Adipose tissue (tissue), 3 donors: Measurements from ENCODE around the gene ME3. TPM values are rescaled to one million over a fixed set of nuclear protein-coding genes. Genes with fewer than 3 reads are reported as not detected.
A peak's percentile ranks its signal among the peaks of the same experiment; 100 is the strongest.

Experiments
- H3K27ac ChIP-seq: one replicate; pipeline ENCODE4 v1.5.1; 2013; ENCODE audit warnings: low read depth, low read length
- WGBS, 3 donors: extraction: QIAGEN DNeasy Blood & Tissue Kit; methylation state at CpG; one replicate each; pipeline ENCODE4 v1.1.7; 2013; 5-methylcytosine and 5-hydroxymethylcytosine counted together
- polyA plus RNA-seq, 3 donors: library from polyadenylated mRNA; stranded (reverse); fragments of 200-250 nt; gene quantifications; one replicate each; pipeline ENCODE4 v1.2.3, GENCODE V29; 2013
- donor health status: healthy with polysubstance abuse.
- donor health status: Bipolar disorder and iron deficiency.
- donor health status: healthy.

The ME3 gene
- 10 to 100 TPM in 2 of 3 donors, 1 to 10 TPM in 1; 7.6 to 29.4 (median 14.5) TPM for polyA plus RNA-seq

DNA sequence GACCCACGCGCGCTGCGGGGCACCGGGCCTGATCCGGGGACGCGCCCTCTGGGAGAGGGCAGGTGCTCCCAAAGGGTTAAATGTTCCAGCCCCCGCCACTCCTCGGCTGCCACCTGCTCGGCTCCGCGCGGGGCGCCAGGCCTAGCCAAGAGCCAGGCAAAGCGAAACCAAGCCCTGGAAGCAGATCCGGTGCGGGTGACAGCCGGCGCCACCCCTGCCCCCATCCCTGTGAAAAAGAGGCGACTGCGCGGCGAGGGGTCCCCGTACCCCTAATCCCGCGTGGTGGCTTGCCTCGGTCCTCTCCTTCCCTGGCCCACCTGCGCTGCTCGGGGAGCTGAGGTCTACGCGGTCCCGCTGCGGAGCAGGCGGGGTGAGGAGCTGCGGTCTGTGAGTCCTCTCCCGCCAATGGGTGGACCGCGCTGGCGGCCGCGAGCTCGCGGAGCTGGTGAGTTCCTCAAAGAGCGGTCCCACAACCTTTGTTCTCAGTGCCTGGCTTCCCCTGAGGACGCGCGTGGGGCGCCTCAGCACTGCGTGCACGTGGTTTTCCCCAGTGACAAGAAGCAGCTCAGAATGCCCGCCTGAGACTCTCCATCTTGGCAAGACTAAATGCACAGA lies at the start of gene ME3:
Gene ME3, minus strand, starts transcription at position 610 of the 615 bp plus-strand sequence.
- H3K27ac ChIP-seq: peak within 1 kb of the TSS; percentile 56
- WGBS, 3 donors: 0 to 1% (median 1%) methylated on average over 40 to 52 of the region's 52 CpGs

DNA sequence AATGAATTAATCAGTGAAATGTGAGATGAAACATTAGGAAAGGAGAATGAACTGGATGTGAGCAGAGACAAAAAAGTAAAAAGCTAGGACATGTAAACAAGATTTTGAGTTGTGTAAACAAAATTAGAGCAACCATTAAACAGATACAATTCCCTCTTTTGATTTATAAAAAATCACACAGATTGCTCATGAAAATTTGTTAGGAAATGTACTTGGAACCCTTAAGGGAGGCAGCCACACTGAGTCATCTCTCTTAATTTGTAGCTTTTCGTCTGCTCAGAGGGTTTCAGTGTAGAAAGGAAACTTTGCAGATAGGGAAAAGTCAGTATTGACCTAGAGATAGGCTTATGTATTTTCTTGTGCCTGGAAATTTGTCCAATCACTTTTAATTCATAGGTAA lies 49.6 kb upstream of the ME3 start:
- WGBS, 3 donors: 44 to 60% (median 49%) methylated on average over 1 of the region's 1 CpG
- H3K27ac ChIP-seq: no peak overlapping the region

DNA sequence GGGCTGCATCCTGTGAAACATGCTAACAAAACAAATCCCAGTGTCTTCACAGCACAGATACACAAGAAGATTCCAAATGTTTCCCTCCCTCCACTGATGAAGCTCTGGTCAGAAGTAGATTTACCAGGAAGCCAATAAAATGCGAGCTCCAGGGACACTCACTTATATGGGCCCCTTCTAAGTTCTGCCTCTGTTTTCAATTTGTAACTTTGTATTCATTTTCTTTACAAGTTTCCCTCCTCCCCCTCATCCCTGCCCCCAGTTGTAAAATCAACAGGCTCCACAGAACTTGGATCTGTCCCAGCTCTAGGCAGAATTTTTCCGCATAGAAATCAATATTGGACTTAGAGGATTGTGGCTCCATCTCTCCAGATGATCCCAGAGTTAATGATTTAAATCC lies 48.1 kb upstream of the ME3 start:
- WGBS, 3 donors: 60 to 88% (median 83%) methylated on average over 2 of the region's 2 CpGs
- no peak overlapping the region for H3K27ac ChIP-seq

DNA sequence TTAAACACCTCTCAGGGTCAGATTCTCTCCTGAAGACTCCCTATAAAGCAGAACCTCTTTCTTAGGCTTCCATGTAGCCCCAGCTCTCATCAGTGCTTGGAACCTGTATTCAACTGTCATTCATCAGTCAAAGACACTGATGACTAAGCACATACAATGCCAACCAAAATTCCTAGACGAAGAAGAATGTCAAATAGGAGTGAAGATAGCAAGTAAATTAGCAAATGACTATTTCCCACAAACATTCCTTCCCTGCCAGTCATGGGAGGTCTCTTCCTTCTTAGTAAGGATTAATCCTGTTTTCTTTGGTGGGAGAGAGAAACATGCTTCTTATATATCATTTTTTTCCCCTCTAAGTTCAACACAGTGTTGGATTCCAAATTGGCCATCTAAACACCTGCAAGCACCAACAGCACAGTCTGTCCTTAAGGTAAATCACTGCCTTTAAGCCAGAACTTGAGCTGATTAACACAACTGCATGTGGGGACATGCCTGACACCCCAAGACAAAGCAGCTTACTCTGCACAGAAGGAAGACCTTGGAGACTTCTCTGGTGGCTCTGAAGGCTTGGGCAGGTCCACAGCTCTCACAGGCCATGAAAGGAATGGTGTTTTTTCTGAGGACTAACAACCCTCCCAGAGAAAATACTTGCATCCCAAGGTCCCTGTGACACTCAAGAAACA lies 47.5 kb upstream of the ME3 start:
- WGBS, 3 donors: 37 to 81% (median 58%) methylated on average over 1 of the region's 1 CpG
- no peak overlapping the region for H3K27ac ChIP-seq

DNA sequence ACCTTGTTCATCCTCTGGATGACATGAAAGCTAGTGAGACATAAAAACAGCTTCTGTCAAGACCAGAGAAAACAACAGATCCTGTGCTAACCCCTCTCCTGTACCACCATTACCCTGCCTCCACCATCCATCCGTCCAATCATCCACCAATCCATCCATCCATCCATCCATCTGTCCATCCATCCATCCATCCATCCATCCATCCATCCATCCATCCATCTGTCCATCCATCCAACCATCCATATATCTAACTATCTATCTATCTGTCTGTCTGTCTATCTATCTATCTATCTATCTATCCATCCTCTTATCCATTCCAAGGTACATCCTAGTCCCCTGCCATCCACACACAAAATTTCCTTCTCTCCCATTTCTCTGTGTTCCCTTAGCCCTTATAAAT lies 46.6 kb upstream of the ME3 start:
- peak overlapping the region; percentile 6 for H3K27ac ChIP-seq
- 88 to 92% (median 91%) methylated on average over 1 of the region's 1 CpG for WGBS, 3 donors

DNA sequence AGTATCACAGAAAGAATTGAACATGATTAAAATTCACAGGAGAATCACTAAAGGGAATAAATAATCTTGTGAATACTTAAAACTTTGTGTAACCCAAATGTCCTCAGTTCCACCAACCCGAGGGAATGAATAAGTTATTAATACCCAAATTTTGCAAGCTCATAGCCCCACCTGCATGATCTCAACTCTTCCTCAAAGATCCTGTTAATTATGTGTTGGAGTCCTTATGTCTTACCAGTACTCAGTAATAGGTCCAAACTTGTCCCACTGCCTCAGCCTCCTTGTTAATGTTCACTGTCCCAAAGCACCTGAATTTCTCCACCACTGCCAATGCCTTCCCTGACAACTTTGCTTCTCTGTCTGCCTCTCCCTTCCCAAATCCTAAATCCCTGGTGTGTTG lies 46.1 kb upstream of the ME3 start:
- peak overlapping the region; percentile 6 for H3K27ac ChIP-seq
- WGBS, 3 donors: 70 to 76% (median 75%) methylated on average over 1 of the region's 1 CpG

DNA sequence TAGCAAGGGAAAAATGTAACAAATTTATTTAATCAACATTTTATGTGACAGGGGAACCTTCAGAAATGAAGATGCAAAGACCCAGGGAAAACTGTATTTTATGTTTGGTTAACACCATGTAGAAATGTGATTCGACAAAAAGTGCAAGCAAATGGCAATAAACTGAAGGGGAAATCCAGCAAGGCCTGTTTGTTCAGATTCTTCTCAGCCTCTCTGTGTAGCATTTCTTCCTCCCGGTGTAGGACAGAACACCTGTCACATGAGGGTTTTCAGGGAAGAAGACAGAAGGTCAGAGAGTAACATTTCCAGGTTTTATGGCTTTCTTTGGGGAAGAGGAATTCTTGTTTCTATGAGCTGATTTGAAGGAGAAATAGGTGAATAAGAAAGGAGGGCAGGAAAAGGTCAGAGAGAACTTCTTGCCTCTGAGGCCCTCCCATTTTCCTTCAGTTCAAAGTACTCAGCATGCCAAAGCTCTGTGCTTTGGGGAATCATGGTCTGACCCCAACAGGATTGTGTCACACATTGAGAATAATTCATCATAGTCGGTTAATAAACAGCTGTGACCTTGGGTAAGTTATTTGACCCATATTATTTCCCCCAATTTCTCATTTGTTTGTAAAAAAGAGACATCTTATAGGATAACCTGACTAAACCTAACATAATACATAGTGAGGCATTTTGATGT lies 45.5 kb upstream of the ME3 start:
- 43 to 79% (median 59%) methylated on average over 3 of the region's 3 CpGs for WGBS, 3 donors
- no peak overlapping the region for H3K27ac ChIP-seq

DNA sequence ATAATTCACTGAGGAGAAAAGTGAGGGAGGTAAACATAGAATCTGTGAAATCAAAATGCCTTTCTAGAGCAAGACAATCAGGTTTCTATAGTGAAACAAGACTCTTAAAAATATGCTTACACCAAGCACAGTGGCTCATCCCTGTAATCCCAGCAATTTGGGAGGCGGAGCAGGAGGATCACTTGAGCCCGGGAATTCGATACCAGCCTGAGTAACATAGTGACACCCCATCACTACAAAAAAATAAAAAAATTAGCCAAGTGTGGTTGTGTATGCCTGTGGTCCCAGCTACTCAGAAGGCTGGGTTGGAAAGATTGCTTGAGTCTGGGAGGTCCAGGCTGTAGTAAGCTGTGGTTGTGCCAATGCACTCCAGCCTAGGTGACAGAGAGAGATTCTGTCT lies 43.2 kb upstream of the ME3 start:
- H3K27ac ChIP-seq: no peak overlapping the region
- WGBS, 3 donors: 91 to 98% (median 93%) methylated on average over 3 of the region's 3 CpGs

DNA sequence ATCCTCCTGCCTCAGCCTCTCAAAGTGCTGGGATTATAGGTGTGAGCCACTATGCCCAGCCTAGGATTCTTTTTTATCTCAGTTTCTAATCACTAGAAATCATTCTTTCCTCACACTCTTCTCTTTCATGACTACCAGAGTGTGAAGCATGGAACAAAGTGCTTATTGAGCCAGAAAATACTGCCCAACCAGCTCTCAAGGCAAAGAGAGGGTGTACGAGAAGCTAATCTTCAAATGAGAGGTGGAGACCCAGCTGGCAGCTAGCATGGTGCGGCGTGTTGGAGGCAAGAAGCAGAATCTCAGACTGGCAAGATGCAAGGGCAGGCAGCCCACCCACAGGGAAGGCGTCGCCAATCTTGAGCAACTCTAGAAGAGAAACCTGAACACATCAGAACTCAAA lies 41.1 kb upstream of the ME3 start:
- WGBS, 3 donors: 92 to 97% (median 93%) methylated on average over 5 of the region's 5 CpGs
- no peak overlapping the region for H3K27ac ChIP-seq

DNA sequence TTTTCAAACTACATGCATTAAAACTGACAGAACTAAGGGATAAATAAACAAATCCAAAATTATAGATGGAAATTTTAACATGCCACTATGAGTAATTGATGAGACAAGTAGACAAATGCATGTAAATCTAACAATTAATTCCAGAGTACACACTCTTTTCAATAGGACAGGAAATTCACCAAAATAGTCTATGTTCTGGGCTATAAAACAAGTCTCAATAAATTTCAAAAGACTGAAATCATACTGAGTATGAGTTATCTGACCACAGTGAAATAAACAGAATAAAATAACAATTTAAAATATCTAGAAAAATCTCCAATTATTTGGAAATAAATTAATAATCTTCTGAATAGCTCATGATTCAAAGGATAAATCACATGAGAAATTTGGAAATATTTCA lies 38.5 kb upstream of the ME3 start:
- H3K27ac ChIP-seq: no peak overlapping the region

DNA sequence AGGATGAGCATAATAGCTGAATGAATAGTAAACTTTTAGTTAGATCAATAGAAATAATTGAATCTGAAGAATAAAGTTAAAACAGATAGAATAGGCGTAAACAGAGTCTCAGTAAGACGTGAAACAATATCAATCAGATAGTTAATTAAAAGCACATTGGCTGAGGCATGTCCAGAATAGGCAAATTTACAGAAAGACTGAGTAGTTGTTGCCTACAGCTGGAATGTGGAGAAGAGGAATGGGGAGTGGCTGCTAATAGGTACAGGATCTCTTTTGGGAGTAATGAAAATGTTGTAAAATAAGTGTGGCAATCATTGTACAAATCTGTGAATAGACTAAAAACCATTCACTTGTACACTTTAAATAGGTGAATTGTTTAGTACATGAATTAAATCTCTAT lies 36.3 kb upstream of the ME3 start:
- 84 to 94% (median 89%) methylated on average over 2 of the region's 2 CpGs for WGBS, 3 donors
- H3K27ac ChIP-seq: no peak overlapping the region

DNA sequence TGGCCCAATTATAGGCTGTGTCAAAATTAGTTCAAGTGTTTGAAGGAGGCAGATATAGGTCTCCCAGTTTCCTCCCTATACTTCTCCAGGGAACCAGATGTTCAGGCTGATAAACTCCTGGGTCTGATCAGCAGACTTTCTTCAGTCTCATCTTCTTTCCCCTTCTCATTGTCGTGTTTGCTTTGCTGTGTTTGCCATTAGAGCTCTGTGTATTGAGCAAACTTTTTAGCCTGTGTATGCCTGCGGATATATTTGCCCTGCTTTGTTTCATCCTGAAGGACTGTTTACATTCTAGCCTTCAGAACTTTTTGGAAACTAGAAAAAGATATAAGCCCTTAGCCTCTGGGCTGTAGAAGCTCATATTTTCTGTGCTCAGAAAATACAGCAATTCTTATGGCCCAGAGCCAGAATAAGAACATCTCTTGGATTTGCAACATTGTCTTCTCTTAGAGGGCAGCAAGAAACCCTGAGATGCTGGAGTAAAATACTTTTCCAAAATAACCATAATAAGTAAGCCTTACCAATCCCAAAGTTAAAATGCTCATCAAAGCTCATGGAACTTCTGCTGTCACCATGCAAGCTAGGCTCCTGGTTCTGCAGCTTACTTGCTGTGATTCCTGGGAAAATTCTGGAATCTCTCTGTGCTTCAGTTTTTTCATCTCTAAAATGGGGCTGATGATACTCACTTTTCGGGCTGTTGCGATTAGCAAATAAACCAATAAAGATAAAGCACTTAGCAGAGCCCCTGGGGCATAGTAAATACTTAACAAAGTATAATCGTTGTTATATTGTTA lies 34.1 kb upstream of the ME3 start:
- no peak overlapping the region for H3K27ac ChIP-seq
- 67 to 86% (median 73%) methylated on average over 5 of the region's 5 CpGs for WGBS, 3 donors

DNA sequence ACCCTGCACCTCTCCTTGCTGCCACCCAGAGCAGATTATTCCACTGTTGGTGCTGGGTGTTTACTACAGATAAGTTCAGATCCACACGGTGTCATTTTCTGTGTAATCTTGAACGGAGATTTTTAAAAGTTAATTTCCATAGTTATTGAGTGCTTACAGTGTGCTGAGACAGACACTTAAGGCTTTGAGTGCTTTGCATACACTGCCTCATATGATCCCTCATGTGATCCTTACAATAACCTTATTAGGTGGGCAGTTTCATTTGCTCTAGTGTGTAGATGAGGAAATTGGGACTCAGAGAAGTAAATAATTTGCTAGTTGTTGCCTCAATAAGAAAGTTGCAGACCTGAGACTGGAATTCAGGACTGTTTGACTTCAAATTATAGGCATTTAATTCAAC lies 32.3 kb upstream of the ME3 start:
- 68 to 98% (median 93%) methylated on average over 2 of the region's 2 CpGs for WGBS, 3 donors
- no peak overlapping the region for H3K27ac ChIP-seq

DNA sequence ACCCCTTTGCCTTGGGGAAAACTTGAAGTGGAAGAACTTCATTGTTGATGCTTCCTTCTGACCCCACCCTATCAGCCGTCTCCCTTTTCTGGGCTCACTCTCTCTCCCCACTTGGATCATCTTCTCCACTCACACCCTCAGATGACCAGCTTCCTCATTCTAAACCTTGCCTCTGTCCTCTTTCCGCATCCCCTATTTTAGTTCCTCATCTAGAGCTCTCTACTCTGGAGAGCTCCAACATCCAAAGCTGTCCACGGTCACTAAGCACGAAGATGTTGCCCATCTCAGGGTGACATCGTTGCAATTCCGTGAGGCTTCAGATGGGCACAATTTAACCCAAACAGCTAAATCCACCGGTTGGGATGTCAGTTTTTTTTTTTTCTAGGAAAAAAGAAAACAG lies 31.6 kb upstream of the ME3 start:
- 73 to 86% (median 85%) methylated on average over 7 of the region's 7 CpGs for WGBS, 3 donors
- no peak overlapping the region for H3K27ac ChIP-seq

DNA sequence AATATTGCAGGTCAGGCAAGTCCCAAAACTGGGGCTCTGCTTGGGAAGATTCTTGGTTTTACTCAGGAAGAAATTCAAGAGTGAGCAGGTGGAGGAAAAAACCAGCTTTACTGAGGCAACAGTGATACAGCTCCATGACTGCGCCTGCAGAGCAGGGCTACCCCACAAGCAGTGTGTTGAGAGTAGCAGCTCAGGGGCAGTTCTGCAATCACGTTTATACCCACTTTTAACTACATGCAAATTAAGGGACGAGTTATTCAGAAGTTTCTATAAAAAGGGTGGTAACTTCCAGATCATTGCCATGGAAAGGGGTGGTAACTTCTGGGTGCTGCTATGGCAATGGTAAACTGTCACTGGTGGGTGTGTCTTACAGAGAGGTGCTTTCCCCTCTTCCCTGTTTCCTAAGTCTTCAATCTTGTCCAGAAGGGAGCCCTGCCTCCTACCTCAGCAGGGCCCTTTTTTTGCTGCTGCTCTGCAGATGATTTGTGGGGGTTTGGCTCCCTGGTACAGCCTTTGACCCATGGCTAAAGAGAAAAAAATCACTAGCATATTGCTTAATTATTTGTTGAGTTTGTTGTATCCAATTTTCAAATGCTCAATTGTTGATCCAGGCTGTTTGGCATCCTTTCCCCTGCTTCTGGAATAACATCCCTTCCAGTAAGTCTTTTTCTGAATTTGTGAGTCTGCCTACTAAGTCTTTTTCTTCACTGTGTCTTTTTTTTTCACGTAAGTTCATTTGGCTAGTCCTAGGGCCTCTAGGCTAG lies 30.0 kb upstream of the ME3 start:
- 80 to 88% (median 84%) methylated on average over 4 of the region's 4 CpGs for WGBS, 3 donors
- no peak overlapping the region for H3K27ac ChIP-seq

DNA sequence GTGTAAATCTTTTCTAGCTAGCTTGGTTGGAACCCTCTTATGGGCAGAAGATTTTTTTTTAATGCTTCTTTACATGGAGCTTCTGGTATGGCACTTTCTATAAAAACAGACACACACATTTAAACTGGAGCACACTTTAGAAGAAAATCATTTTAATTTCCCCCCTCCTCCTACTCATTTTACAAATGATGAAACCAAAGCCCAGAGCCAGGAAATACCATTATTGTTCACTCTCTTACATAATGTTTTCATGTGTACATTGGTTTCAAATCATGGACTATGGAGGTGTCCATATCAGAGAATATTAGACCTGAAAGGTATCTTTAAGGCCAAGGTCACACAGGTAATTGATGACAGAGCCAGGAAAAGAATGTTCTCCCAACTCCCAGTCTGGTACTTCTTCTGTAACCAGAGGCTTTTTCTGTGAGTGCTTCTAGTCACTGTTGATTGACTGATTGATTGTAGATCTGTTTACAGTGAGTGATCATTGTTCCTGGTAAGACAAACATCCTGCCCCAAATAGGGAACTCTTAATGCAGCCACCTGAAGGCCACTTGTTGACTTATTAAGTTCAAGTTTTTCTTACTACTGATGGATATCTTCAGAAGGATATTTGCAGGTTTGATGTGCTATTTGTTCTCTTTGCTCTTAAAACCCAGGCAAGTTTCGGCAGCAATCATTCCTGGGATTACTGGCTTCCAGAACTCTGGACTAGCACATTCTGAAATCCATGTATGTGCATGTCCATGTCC lies 26.8 kb upstream of the ME3 start:
- WGBS, 3 donors: 83 to 100% (median 93%) methylated on average over 1 of the region's 1 CpG
- no peak overlapping the region for H3K27ac ChIP-seq

DNA sequence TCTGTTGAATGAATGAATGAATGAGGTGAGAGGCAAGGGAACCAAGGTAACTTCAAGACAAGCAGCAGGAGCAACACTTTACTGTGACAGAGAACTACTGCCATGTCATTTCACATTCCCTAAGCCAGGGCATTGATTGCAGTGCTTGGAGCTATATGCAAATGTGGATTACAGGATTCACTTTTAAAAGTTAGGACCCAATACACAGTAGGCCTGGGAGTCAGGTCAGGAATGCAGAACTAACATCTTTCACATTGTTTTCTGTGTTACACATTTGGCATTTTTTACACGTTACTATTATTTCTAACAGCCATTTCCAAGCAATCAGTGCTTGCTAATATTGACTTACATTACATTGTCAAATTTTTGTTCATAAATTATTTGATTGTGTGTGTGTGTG lies 26.2 kb upstream of the ME3 start:
- 86 to 92% (median 91%) methylated on average over 1 of the region's 1 CpG for WGBS, 3 donors

DNA sequence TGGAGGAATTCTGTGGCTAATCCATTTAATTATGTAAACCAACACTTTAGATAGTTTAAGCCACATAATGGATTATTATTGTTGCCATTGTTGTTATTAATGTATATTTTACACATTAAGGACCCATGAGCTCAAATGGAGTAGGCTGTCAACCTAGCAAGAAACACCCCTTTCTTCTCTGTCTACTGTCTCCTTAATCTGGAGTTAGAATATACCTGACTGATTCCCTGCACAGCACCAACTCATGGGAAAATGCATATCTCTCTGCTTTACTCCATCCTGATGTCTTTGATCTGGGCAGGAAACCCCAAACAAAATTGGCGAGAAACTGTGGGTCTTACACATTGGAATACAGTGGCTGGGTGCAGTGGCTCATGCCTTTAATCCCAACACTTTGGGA lies 24.0 kb upstream of the ME3 start:
- 91 to 97% (median 93%) methylated on average over 1 of the region's 1 CpG for WGBS, 3 donors
- no peak overlapping the region for H3K27ac ChIP-seq

More for the DNA sequence above, 26.2 kb upstream of the ME3 start:
- no peak overlapping the region for H3K27ac ChIP-seq
